Measurements from ENCODE around the gene CNTN5.
"Not testable (repeated sequence)": the region's sequence is repeated elsewhere in the genome, so short reads cannot be mapped to it uniquely, and the experiment has no call there.

The CNTN5 gene

DNA sequence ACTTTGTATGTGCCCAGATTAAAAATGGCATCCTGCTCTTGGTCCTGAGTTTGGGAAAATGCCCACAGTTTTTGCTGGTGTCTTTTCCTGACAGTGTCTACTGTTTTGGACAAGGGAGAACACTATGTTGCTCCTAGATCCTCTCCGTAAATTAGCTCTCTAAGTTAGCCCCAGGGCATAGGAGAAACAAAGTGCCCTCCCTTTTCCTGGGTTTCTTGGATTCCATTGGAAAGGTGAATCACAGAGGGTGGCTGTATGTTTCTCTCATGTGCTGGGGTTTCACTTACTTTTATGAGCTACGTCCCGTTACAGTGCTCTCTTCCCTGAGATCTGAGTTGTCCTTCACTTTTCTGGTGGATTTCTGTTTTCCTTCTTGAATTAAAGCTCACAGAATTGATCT lies 782.8 kb downstream of the CNTN5 start:
- no peak for DNase-seq

DNA sequence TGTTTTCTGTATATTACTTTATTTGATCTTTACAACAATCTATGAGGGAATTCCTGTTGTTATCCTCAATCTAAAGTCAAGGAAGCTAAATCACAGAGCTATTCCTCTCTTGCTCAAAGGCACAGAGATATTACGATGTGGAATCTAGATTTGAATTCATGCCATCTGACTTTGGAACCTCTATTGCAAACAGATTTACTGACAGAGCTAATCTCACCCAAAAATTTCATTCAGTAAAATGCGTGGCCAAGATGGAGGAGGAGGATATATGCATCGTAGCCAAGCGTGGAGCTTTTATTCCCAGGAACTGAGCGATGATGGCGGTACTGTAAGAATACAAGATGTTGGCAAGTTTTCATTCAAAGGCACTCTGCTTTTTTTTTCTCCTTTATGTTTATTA lies 791.8 kb downstream of the CNTN5 start:
- DNase-seq: no peak

- no peak for DNase-seq
Observed at GRCh38 chr11:99814021-99814420, 793.3 kb downstream of the CNTN5 start.

DNA sequence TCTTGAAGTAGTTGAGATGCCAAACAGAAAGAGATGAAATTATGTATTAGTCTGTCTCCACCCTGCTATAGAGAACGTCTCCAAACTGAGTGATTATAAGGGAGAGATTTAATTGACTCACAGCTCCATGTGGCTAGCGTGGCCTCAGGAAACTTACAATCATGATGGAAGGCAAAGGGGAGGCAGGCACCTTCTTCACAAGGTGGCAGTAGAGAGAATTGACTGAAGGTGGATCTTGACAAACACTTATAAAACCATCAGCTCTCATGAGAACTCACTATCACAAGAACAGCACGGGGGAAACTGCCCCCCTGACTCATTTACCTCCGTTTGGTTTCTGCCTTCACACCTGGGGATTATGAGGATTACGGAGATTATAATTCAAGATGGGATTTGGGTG lies 794.0 kb downstream of the CNTN5 start:
- no peak for DNase-seq

- DNase-seq: no peak
Observed at GRCh38 chr11:99818991-99819390, 798.2 kb downstream of the CNTN5 start.

- peak; percentile 9 for DNase-seq
Observed at GRCh38 chr11:99822846-99823565, 802.3 kb downstream of the CNTN5 start.

DNA sequence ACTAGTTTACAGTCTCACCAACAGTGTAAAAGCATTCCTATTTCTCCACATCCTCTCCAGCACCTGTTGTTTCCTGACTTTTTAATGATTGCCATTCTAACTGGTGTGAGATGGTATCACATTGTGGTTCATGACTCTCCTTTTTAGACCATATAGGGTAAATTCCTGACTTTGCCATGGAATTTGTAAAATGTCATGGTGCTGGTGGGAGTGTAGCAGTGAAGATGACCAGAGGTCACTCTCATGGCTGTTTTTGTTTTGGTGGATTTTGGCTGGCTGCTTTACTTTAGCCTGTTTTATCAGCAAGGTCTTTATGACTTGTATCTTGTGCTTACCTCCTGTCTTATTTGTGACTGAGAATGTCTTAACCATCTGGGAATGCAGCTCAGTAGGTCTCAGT lies 816.0 kb downstream of the CNTN5 start:
- not testable (repeated sequence) for DNase-seq

- no peak for DNase-seq
Observed at GRCh38 chr11:99841885-99842284, 821.1 kb downstream of the CNTN5 start.

GRCh38 chr11:99865951-99866350 lies 845.2 kb downstream of the CNTN5 start:
- DNase-seq: no peak

GRCh38 chr11:99881610-99882009 lies 860.9 kb downstream of the CNTN5 start:
- no peak for DNase-seq

DNA sequence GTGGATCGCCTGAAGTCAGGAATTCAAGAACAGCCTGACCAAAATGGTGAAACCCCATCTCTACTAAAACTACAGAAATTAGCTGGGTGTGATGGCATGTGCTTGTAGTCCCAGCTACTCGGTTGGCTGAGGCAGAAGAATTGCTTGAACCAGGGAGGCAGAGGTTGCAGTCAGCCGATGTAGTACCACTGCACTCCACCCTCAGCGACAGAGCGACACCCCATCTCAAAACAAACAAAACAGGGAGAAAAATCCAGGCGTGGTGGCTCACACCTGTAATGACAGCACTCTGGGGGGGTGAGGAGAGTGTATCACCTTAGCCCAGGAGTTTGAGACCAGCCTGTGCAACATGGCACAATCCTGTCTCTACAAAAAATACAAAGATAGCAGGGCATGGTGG lies 864.0 kb downstream of the CNTN5 start:
- no peak for DNase-seq

DNA sequence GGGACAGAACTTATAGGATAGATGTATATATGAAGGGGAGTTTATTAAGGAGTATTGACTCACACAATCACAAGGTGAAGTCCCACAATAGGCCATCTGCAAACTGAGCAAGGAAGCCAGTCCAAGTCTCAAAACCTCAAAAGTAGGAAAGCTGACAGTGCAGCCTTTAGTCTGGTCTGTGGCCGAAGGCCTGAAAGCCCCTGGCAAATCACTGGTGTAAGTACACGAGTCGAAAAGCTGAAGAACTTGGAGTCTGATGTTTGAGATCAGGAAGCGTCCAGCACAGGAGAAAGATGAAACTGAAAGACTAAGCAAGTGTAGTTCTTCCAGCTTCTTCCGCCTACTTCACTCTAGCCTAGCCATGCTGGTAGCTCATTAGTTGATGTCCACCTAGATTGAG lies 866.7 kb downstream of the CNTN5 start:
- DNase-seq: no peak

GRCh38 chr11:99893811-99894210 lies 873.1 kb downstream of the CNTN5 start:
- DNase-seq: peak; percentile 81

- no peak for DNase-seq
Observed at GRCh38 chr11:99901175-99901574, 880.4 kb downstream of the CNTN5 start.

DNA sequence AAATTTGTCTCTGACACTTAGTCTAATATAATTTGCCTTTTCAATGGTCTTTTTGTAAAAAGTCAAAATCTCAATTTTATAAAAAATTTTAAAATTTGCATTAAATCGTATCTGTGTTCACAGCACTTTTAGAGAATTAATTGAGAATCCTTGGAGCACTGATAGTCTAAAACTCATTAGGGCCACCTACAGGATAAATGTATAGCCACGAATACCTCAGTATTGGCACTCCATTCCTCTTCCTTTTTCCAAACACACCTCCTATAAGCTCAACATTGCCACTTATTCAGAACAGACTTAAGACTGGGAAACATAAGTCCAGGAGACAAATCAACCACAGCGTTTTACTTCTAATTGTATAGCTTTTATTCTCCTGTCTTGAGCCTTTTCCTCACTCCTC lies 890.4 kb downstream of the CNTN5 start:
- DNase-seq: peak; percentile 2

GRCh38 chr11:99916078-99916477 lies 895.3 kb downstream of the CNTN5 start:
- DNase-seq: no peak

DNA sequence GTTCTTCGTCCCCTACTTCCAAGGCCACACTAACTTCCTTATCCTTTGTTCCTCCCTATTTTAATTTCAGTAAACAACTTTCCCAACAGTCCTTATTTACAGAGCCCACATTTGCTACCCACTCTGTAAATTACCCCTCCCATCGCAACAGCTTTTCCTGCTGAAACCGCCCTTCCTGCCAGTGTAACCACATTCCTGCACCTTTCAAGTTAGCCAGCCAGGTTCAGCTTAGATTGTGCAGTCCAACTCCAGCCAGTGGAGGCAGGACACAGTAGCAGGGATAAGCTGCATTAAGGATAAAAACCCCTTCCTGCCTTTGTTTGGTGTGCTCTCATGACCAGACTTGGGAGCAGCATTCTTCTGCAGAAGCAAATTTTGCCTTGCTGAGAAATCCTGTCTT lies 898.0 kb downstream of the CNTN5 start:
- DNase-seq: no peak

- no peak for DNase-seq
Observed at GRCh38 chr11:99920956-99921355, 900.2 kb downstream of the CNTN5 start.

DNA sequence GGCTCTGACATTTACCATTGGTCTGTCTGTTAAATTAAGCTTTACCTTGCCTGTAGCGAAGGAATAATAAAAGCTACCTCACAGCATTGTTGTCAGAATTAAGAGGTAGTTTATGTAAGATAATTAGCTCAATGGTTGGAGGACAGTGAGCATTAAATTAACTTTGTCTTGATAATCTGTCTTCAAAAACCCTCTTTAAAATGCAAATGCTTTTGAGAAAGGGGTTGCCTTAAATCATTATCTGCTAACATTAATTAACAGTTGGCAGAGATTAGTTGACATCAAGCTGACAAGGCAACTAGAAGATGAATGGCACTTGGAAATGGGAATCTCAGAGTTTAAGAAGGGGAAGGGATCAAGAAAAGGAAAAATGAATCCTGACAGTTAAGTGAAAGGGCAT lies 905.2 kb downstream of the CNTN5 start:
- no peak for DNase-seq

DNA sequence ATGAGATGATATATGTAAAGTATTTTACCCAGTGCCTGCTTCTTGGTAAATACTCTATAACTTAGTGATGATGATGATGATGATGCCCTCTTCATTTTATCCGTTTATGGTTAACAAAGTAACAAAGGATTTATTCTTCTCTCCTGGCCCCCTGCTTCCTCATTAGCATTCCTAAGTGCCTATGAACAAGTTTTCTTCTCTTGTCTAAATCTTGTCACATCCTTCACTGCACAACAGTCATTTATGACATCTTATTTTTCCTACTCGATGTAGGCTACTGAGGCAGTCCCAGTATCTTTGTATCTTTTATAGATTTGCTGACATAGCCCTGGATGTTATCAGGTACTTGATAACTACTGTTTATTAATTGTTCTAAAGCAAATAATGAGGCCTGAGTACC lies 911.9 kb downstream of the CNTN5 start:
- no peak for DNase-seq

GRCh38 chr11:99934008-99934407 lies 913.3 kb downstream of the CNTN5 start:
- DNase-seq: no peak

- no peak for DNase-seq
Observed at GRCh38 chr11:99937330-99937729, 916.6 kb downstream of the CNTN5 start.

DNA sequence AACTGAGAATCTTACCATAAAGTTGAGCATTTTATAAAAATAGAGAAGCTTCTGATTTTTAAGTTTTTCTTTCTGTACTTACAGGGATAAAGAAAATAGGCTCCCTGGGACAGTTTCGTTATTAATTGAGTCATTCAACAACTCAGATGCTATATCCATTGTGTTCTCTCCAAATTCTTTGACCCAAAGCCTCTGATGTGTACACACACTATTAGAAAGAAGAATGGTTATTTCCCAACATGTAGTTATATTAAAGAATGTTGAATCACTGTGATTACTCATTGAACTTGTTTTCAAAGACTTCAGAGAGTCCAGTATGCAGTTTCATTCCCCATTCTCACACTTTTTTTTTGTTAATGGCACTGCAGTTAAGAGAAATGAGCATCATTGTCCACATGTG lies 932.1 kb downstream of the CNTN5 start:
- no peak for DNase-seq

- no peak for DNase-seq
Observed at GRCh38 chr11:99960536-99960935, 939.8 kb downstream of the CNTN5 start.

GRCh38 chr11:99968336-99968735 lies 947.6 kb downstream of the CNTN5 start:
- no peak for DNase-seq

- no peak for DNase-seq
Observed at GRCh38 chr11:99973993-99974392, 953.2 kb downstream of the CNTN5 start.
